ENCODE data around the gene FCHSD2. TPM values are rescaled to one million over a fixed set of nuclear protein-coding genes. Genes with fewer than 3 reads are reported as not detected.
"Not testable (repeated sequence)": the region's sequence is repeated elsewhere in the genome, so short reads cannot be mapped to it uniquely, and the experiment has no call there.

FCHSD2 gene
- polyA plus RNA-seq, 1 donor: 48.4 TPM

- no peak for DNase-seq
These were observed 308.2 kb downstream of the FCHSD2 start for GRCh38 chr11:72833811-72834493.

GRCh38 chr11:72833083-72833733 lies 308.9 kb downstream of the FCHSD2 start:
- DNase-seq: no peak

GRCh38 chr11:72832301-72833082 lies 309.6 kb downstream of the FCHSD2 start:
- no peak for DNase-seq

- peak; percentile 74 for DNase-seq
These were observed 310.4 kb downstream of the FCHSD2 start for GRCh38 chr11:72831521-72832300.

GRCh38 chr11:72829884-72830533 lies 312.1 kb downstream of the FCHSD2 start:
- DNase-seq: no peak

GRCh38 chr11:72829178-72829577 lies 312.9 kb downstream of the FCHSD2 start:
- no peak for DNase-seq

- no peak for DNase-seq
These were observed 313.4 kb downstream of the FCHSD2 start for GRCh38 chr11:72828692-72829101.

GRCh38 chr11:72828081-72828567 lies 314.0 kb downstream of the FCHSD2 start:
- no peak for DNase-seq

DNA sequence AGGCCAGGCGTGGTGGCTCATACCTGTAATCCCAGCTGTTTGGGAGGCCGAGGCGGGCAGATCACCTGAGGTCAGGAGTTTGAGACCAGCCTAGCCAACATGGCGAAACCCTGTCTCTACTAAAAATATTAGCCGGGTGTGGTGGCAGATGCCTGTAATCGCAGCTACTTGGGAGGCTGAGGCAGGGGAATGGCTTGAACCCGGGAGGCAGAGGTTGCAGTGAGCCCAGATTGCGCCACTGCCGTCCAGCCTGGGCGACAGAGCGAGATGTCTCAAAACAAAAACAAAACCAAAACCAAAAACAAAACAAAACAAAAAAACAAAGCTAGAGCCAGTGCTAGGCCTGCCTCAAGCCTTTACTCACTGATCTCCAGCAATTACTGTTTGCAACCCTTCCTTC lies 314.5 kb downstream of the FCHSD2 start:
- not testable (repeated sequence) for DNase-seq

- no peak for DNase-seq
These were observed 315.1 kb downstream of the FCHSD2 start for GRCh38 chr11:72826942-72827480.

GRCh38 chr11:72826191-72826941 lies 315.8 kb downstream of the FCHSD2 start:
- no peak for DNase-seq

- DNase-seq: no peak
These were observed 316.5 kb downstream of the FCHSD2 start for GRCh38 chr11:72825661-72826060.

DNA sequence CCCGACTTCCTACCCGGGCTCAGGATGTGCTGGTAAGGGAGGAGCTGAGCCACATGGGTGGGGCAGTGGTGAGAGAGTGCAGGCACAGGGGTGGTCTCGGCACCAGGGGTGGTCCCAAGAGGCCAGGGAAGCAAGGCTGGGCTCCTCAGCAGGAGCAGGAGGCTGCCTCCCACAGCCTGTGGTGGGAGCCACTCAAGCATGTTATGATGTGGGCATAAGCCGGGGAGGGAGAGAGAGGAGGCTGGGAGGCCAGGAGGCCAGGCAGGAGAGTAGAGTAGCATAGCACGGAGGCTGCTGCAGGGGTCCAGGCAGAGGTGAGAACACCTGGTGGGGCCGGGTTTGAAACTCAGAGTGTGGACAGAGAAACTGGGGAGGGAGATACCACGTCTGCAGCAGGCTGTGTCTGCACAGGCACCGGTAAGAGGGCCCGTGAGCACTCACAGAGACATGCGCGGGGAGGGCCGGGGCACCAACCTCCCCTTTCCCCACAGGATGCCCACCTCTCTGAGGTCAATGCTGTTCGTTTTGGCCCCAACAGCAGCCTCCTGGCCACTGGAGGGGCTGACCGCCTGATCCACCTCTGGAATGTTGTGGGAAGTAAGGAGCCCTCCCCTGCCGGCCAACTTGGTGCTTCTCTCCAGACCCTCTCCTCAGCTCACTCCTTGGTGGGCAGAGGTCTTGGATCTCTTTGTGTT lies 317.2 kb downstream of the FCHSD2 start:
- DNase-seq: no peak

- DNase-seq: no peak
These were observed 318.1 kb downstream of the FCHSD2 start for GRCh38 chr11:72824020-72824419.

- no peak for DNase-seq
These were observed 318.9 kb downstream of the FCHSD2 start for GRCh38 chr11:72823105-72823804.

DNA sequence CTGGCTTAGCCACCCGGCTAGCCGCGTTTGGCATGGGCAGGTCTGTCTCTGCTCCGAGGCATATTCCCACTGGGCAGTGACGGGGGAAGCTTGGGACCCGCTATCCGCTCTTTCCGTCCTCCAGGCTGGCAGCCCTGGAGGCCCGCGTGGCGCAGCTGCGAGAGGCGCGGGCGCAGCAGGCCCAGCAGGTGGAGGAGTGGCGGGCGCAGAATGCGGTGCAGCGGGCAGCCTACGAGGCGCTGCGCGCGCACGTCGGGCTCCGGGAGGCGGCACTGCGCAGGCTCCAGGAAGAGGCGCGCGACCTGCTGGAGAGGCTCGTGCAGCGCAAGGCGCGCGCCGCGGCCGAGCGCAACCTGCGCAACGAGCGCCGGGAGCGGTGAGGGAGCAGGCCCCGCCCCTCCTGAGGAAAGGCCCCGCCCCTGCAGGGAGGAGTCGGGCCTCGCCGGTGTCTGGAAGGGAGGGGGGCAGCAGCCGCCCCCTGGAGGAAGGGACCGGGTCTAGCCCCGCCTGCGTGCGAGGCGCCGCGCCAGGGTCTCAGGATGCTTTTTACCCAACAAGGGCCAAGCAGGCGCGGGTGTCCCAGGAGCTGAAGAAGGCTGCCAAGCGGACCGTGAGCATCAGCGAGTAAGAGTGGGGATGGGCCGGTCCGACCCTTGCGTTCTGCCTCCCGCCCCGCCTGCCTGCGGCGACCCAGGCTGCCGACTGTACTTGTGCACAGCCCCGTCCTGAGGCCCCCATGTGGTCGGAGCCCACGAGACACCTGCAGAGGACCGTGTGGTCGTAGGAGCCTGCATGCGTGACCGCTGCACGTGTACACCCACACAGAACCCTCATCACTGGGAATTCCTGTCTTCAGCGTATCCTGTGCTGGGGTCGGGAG lies 320.0 kb downstream of the FCHSD2 start:
- peak; percentile 88 for DNase-seq

DNA sequence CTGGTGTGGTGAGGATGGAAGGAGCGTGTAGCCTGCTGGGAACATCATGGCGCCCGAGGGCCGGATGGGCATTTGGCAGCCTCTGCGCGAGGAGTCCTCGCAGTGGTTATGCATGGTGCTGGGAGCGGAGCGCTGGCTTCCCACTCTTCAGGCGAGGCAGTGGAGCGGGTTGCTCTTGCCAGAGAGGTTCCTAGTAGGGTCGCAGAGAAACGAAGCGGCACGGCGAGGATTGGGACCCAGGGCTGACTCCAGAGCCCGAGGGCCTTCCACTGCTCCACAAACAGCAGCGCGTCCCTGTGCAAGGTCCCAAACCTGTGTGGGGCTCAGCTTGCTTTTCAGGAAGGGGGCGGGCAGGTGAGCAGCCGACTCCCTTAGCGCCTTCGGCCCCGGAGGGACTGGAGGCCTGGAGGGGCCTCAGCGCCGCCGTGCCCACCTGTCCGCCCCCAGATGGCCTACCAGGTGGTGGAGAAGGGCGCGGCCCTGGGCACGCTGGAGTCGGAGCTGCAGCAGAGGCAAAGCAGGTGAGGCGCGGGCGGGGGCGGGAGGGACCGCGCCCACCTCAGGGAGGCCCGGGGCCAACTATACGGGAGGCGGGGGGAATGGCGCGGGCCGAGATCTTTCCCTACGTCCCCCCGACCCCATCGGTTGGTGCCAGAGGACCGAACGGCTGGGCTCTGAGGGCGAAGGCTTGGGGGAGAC lies 320.7 kb downstream of the FCHSD2 start:
- no peak for DNase-seq

Data from left kidney (tissue), 2 donors.